Hematopoietic multipotent progenitor cell treated with erythropoietin and hydrocortisone succinate and interleukin-3 and kit ligand, for 8 days (in vitro differentiated cells): Measurements from ENCODE around the gene ACTN1.
"Not testable (repeated sequence)": the region's sequence is repeated elsewhere in the genome, so short reads cannot be mapped to it uniquely, and the experiment has no call there.

ENCODE experiments used
- DNase-seq: peaks from one replicate; pipeline ENCODE4 v3.0.0-alpha.2; 2015

The ACTN1 gene

GRCh38 chr14:68986225-68986624 is 7.1 kb upstream of the ACTN1 start:
- no peak for DNase-seq

GRCh38 chr14:68984686-68985085 is 5.6 kb upstream of the ACTN1 start:
- no peak for DNase-seq

- no peak for DNase-seq
Measured at GRCh38 chr14:68983191-68983590, 4.1 kb upstream of the ACTN1 start.

GRCh38 chr14:68982581-68982980 is 3.5 kb upstream of the ACTN1 start:
- no peak for DNase-seq

DNA sequence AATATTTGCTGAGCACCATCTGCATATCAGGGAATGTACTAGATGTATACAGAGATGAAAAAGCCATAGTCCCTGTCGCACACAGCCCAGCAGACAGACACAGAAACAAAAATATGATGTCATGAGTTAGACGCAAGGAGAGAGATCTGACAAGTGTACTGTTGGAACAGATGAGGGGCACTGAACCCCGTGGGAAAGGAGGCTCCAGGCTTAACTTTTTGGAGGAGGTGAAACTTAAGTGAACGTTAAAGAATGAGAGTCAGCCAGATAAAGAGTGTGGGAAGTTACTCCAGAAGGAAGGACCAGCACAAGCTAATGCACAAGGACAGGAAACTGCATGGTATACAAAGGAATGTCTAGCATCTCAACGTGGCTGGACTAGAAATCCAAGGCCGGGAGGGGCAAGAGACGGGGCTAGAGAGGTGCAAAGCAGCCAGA is 2.5 kb upstream of the ACTN1 start:
- DNase-seq: no peak

DNA sequence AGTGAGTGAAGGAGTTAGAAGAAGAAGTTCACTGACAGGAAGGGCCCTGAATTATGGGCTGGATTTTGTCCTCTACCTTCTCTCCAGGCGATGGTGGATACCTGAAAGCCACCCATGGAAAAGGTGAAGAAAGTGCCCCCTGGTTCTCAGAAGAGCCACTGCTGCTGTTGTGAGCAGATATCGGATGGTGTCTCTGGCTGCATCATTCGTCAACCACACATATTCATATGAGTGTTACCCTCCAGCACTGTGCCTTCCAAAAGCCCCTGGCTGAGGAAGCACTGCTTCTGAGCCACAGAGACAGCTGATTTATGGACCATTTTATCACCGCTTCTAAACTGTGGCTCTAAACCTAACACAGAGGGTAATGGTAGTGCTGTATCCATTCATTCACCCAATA is 2.0 kb upstream of the ACTN1 start:
- DNase-seq: no peak

DNA sequence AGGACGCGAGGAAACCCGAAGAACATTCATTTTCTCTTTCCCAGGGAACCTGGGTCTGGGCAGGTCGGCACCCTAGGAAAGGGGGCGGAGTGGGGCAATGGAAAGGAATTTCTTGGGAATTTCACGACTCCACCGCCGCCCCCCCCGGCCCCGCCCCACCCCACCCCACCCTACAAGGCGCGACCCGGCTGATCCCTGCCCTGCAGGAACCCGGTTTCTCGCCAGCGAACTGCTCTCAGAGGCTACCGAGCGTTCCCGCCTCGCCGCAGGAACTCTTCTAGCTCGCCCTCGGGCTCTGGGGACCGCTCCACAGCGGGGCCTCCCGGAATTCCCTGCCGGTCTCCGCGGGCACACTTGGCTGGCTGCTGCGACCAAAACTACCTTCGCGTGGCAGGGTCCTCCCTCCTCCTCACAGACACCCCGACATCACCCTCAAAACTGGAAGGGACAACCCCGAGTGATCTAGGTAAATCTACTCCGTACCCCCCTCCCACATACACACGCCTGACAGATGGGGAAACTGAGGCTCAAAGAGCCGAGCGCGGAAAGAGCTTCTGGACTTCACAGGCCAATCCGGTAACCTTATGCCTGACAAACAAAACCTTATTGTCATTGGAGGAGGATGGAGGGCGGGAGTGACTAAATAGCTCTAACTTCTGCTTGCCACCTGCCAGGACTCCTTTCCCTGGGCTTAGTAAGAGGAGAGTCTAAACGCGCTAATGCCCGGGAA is 785 bp upstream of the ACTN1 start:
- DNase-seq: no peak

DNA sequence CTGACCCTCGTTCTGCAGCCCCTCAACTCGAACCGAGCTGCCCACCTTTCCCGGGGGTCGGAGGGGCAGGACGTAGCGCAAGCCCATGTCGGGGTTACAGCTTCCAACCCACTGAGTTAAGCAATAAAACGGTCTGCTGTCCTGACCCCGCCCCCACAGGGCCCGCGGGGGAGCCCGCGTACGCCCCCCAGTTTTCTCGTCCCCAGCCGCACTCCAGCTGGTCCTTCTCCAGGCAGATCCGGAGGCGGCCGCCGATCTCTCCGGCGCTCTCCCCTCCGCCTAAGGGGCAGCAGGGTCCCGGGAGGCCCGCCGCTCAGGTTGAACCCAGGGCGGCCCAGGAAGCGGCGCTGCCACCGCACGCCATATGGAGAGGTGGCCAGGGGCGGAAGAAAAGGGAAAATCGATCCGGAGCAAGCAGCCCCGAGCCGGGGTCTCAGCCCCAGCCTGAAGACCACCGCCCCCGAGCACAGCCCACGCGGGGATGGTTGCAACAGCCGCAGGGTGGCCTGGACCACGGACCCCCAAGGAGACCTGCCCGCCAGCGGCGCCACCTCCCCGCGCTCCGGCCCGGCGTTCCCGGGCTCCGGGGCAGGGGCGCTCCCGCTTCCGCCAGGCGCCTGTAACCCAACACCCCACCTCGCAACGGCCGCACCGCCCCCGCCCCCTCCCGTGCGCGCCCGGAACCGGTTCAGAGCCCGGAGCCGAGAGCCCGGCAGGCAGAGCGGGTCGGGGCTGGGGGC is 760 bp downstream of the ACTN1 start:
- peak; percentile 35 for DNase-seq

DNA sequence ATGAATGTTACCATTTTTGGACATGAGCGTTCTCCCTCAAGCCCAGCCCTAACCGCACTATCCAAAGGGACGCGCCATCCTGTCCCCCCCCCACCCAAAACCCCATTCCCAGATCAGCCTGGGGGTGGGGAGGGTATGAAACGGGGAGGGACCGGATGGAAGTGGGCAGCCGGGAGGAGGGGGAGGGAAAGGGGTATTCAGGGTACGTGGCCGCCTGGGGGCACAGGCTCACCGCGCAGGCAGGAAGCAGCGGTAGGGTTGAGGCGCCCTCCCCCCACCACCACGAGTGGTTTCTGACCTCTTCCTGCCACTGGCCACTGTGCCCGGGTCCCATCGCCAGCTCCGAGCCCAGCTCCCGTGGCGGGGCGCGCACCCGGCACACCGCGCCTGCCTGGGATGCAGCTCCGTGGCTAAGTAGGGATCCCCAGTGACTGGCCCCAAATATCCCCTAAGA is 1.4 kb downstream of the ACTN1 start:
- peak; percentile 27 for DNase-seq

DNA sequence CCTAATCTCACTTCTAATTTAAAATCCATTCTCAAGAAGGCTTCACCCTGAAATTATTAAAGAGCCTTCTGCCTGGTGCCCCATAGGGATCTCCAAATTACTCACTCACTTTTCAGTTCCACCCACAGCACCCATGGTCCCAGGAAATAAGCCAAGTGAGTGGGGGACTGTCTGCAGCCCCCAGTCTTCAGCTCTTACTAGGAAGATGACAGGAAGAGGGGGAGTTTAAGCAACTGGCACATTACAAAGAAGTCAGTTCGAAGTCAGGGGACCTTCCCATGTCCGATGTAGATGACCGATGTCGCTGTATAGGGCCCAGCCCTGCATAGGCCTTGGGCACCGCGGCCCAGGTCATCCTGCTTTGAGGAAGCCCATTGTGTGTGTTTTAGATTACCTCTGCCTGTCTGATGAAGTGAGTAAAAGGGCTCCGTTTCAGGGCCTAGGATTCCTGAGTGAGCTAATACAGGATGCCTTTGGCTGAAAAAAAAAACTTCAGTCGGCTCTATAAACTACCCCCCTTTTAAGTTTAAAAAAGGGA is 1.9 kb downstream of the ACTN1 start:
- DNase-seq: no peak

GRCh38 chr14:68976160-68977067 is 2.7 kb downstream of the ACTN1 start:
- no peak for DNase-seq

GRCh38 chr14:68975667-68976066 is 3.4 kb downstream of the ACTN1 start:
- no peak for DNase-seq

DNA sequence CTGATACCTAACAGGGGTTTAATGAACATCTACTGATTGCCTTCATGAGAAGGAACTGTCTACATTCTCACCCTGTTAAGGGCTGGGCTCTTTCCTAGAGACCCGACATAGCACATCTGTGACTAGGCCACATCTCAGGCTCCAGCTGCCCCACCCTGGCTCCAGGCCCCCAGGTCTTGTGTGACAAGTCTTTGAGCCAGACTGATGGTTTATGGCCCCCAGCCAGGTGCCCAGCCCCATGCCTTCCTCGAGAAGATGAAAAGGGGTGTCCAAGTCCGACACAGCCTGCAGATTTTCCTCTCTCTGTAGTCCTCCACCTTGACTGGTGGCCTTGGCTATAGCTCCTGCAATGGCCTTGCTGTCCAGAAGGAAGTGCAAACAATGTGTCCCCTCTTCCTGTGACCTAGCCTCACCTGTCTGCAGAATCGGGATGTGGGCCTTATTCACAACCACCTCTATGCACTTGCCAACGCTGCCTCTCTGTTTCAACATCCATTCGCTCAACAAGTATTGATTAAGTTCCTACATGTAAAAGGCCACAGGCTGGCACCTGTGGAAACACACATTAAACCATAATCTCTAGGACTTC is 4.2 kb downstream of the ACTN1 start:
- no peak for DNase-seq

- DNase-seq: no peak
Measured at GRCh38 chr14:68973639-68974038, 5.5 kb downstream of the ACTN1 start.

DNA sequence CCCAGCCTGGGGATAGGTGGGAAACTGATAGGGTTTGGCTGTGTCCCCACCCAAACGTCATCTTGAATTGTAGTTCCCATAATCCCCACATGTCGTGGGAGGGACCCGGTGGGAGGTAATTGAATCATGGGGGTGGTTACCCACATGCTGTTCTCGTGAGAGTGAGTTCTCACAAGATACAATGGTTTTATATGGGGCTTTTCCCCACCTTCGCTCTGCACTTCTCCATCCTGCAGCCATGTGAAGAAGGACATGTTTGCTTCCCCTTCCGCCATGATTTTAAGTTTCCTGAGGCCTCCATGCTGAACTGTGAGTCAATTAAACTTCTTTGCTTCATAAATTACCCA is 5.9 kb downstream of the ACTN1 start:
- not testable (repeated sequence) for DNase-seq

DNA sequence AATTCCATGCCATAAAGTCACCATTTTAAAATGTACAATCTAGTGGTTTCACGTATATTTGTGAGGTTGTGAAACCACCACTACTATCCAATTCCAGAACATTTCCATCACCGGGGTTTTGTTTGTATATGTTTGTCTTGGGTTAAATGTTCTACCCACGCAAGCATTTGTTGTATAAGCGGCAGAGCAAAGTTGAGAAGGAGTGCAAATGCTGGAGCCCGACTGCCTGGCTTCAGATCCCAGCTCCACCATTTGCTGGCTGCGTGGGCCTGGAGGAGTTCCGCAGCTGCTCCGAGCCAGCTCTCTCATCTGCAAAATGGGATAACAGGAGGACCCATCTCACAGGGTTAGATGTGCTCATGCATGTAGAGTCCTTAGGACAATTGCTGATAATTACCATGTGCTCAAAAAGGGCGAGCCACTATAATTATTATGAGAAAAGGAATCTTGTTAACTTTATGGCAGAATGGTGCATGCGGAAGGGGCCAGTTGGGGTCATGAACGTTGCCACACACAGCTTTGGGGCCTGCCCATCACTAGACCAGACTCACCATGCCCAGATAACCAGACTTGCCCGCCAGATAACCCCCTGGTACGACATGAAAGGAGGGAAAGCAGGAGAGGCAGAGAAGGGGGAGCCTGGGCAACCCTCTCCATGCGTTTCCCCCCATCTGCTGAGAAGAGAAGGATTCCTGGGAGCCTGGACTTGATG is 6.4 kb downstream of the ACTN1 start:
- DNase-seq: no peak

- no peak for DNase-seq
Measured at GRCh38 chr14:68971411-68972035, 7.6 kb downstream of the ACTN1 start.

DNA sequence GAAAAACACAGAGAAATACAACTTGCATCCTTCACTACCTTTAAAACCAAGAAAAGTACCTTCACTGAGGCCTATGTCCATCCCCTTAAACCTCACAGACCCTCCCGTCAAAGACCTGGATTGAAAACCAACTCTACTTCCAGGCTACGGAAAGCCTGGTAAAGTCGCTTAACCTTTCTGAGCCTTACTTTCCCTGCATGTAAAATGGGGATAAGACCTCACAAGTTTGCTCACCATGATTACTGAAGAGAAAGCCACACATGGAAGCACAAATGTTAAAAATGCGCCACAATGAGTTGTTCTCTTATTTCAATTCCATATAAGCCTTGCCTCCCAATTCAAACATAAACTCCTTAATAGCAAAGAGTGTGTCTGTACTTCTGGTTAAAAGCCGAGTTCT is 8.4 kb downstream of the ACTN1 start:
- DNase-seq: no peak

- DNase-seq: no peak
Measured at GRCh38 chr14:68970038-68970612, 9.0 kb downstream of the ACTN1 start.

GRCh38 chr14:68969278-68970033 is 9.6 kb downstream of the ACTN1 start:
- no peak for DNase-seq
